Measurements from ENCODE around the gene UNCX.

The UNCX gene

DNA sequence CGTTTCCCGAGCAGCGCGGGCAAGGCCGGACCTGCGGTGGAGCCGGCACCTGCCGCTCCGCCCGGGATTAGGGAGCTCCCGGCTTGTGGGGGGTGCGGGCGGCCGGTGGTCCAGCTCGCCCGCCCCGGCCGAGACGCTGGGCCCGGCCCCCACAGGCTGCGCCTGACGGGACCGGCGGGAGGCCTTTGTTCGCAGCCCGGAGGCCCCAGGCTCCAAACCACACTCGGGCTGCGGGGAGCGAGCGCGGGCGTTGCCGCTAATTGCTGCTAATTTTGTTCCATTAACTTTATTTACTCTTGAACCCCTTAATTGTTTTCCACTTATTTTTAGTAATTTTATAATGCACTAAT is 9.6 kb downstream of the UNCX start:
- DNase-seq (ENCODE audit: low read depth): no peak
- TF ChIP-seq POLR2A (IDR thresholded peaks at IDR 0.05; ENCODE audit: extremely low read depth, insufficient read length): no peak
- TF ChIP-seq, protein P1, sequence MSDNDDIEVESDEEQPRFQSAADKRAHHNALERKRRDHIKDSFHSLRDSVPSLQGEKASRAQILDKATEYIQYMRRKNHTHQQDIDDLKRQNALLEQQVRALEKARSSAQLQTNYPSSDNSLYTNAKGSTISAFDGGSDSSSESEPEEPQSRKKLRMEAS (IDR thresholded peaks at IDR 0.05; ENCODE audit: low read depth, low read length): no peak
- no peak for TF ChIP-seq MYC (IDR thresholded peaks at IDR 0.05; ENCODE audit: low read depth, low read length)
- TF ChIP-seq, protein P2, sequence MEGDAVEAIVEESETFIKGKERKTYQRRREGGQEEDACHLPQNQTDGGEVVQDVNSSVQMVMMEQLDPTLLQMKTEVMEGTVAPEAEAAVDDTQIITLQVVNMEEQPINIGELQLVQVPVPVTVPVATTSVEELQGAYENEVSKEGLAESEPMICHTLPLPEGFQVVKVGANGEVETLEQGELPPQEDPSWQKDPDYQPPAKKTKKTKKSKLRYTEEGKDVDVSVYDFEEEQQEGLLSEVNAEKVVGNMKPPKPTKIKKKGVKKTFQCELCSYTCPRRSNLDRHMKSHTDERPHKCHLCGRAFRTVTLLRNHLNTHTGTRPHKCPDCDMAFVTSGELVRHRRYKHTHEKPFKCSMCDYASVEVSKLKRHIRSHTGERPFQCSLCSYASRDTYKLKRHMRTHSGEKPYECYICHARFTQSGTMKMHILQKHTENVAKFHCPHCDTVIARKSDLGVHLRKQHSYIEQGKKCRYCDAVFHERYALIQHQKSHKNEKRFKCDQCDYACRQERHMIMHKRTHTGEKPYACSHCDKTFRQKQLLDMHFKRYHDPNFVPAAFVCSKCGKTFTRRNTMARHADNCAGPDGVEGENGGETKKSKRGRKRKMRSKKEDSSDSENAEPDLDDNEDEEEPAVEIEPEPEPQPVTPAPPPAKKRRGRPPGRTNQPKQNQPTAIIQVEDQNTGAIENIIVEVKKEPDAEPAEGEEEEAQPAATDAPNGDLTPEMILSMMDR (IDR thresholded peaks at IDR 0.05; ENCODE audit: low read depth, low read length): no peak
- H3K4me3 ChIP-seq (ENCODE audit: low read depth, low read length): no peak overlapping the region

DNA sequence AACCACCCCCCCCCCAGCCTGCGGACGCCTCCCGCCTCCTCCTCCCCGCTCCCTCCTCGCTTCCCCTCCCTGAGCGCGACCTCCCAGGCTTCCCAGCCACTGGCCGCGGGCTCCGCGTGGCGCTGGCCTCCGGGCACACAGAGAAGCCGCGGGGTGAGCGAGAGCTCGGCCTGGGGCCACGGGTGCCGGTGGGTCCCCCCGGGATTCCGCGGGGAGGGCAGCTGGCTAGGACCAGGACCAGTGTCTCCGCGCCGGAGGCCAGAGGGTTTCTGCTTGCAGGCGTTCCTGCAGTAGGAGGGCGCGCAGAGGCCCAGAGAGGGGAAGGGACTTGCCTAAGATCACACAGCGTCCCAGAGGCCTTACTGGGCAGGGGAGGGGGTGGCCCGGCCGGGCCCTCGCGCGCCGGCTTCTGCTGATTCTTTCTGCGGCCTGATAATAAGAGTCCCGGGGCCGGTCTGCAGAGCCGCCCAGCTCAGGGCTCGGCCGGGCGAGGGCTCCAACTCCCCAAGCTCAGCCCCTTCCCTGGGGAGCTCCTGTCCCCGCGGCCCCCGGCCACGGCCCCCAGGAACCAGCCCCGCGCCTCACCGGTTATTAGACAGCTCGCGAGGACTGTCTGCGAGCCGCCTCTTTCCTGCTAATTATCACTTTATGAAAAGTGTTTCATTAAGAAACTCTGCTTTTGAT is 10.1 kb downstream of the UNCX start:
- H3K4me3 ChIP-seq (ENCODE audit: low read depth, low read length): no peak overlapping the region
- TF ChIP-seq POLR2A (IDR thresholded peaks at IDR 0.05; ENCODE audit: extremely low read depth, insufficient read length) (no peak), MYC (IDR thresholded peaks at IDR 0.05; ENCODE audit: low read depth, low read length) (no peak)
- TF ChIP-seq, protein P2 (IDR thresholded peaks at IDR 0.05; ENCODE audit: low read depth, low read length): no peak
- TF ChIP-seq, protein P1 (IDR thresholded peaks at IDR 0.05; ENCODE audit: low read depth, low read length): no peak
- no peak for DNase-seq (ENCODE audit: low read depth)

DNA sequence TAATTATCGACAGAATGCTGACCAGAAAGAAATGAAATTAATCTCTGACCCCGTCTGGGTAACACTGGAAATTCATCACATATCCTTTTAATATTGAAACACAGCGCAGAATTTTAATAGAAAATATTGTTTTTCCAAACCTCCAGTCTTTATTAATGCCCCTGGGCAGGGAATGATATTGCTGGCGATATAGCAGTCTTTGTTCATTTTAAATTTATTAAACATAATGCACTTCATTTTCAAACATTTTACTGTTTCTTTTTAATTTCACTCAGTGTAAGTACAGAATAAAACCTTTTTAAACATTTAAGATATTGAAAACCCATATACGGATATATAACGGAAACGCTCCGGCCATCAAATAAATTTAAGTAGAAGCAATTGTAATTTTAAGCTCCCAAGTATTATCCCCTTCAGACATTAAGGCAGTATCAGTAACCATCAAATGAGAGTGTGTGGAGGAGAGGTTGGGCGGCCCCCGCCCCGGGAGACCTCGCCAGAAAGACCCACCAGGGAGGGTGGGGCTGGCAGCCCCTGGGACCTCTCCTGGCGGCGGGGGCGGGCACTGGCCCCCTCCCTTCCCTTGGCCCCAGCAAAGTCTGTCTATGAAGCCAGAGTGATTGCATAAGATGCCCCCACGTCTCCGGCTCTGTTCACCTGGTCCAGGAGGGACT is 10.8 kb downstream of the UNCX start:
- H3K4me3 ChIP-seq (ENCODE audit: low read depth, low read length): no peak overlapping the region

DNA sequence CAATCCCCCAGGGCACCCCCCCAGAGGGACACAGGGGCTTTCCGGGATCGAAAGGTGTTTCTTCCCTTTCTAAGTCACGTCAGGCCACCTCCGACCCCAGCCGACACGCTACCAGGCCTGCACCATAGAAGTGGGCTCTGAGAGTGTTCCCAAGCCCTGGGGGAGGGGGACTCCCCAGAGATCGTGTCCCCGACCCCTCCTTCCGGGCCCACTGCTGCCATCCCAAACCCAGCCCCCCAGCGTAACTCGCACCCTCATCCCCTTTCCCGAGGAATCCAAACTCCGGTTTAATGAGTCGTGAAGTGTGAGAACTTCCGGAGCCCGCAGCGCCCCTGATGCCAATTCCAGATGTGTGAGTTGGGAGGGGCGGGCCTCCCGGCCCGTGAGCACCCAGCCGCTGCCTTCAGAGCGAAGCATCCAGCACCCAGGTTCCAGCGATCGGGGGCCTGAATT is 11.3 kb downstream of the UNCX start:
- TF ChIP-seq, protein P1 (IDR thresholded peaks at IDR 0.05; ENCODE audit: low read depth, low read length): no peak
- TF ChIP-seq, protein P2 (IDR thresholded peaks at IDR 0.05; ENCODE audit: low read depth, low read length): no peak
- no peak for TF ChIP-seq MYC (IDR thresholded peaks at IDR 0.05; ENCODE audit: low read depth, low read length)
- no peak for TF ChIP-seq POLR2A (IDR thresholded peaks at IDR 0.05; ENCODE audit: extremely low read depth, insufficient read length)
- DNase-seq (ENCODE audit: low read depth): no peak
- no peak overlapping the region for H3K4me3 ChIP-seq (ENCODE audit: low read depth, low read length)

More for the DNA sequence above, 10.8 kb downstream of the UNCX start:
- no peak for DNase-seq (ENCODE audit: low read depth)
- TF ChIP-seq, protein P1 (IDR thresholded peaks at IDR 0.05; ENCODE audit: low read depth, low read length): no peak
- TF ChIP-seq, protein P2 (IDR thresholded peaks at IDR 0.05; ENCODE audit: low read depth, low read length): no peak
- TF ChIP-seq POLR2A (IDR thresholded peaks at IDR 0.05; ENCODE audit: extremely low read depth, insufficient read length): no peak
- TF ChIP-seq MYC (IDR thresholded peaks at IDR 0.05; ENCODE audit: low read depth, low read length): no peak

DNA sequence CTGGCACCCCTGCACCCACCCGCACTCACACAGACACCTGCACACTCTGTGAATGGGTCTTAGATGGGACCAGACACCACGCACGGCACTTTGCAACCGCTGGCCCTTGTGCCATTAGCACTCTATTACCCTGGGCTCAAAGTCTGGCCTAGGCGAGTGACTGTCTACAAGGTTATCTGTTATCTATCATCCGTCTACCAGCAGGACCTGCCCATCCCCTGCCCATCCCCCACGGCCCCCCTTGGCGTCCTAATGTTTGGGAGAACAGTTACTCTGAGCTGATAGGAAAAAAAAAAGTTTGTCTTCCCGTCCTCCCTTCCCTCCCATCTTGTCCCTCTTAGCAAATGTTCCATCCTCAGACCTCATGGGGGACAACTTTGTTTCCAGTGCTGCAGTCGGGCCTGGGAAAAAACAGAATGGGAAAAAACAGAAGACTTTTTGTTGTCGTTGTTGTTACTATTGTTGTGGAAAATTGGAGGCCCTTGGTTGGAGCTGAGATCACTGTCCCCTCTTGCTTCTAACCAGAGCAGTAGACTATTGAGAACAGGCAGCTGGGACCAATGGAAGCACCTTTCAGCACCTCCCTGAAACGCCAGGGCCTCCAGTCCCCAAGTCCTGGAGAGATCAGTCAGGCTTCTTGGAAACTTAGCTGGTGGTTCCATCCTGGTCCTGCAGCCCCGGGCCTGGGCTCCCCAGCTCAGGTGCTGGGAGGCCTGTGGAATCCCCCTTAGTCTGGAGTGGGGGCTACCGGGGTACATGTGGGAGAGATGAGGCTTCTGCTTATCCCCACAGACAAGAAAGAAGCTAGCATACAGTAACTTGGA is 12.2 kb downstream of the UNCX start:
- TF ChIP-seq POLR2A (IDR thresholded peaks at IDR 0.05; ENCODE audit: extremely low read depth, insufficient read length): no peak
- TF ChIP-seq, protein P2 (IDR thresholded peaks at IDR 0.05; ENCODE audit: low read depth, low read length): no peak
- TF ChIP-seq, protein P1 (IDR thresholded peaks at IDR 0.05; ENCODE audit: low read depth, low read length): no peak
- no peak for TF ChIP-seq MYC (IDR thresholded peaks at IDR 0.05; ENCODE audit: low read depth, low read length)
- H3K4me3 ChIP-seq (ENCODE audit: low read depth, low read length): no peak overlapping the region
- DNase-seq (ENCODE audit: low read depth): no peak

Measured in NB4 (cell line).